Sigmoid colon (tissue), 7 donors: Measurements from ENCODE around the gene PSD4. TPM values are rescaled to one million over a fixed set of nuclear protein-coding genes. Genes with fewer than 3 reads are reported as not detected.

Source experiments
- DNase-seq: peaks from one replicate; pipeline ENCODE4 v3.0.0-alpha.2; 2019
- H3K27ac ChIP-seq, 4 donors: fragments of 200-600 bp; sonication (generic); one replicate each; pipeline ENCODE4 v1.5.1; 2016 to 2019; ENCODE audit warnings: mild to moderate bottlenecking in 1 of 4
- H3K27me3 ChIP-seq, 3 donors: fragments of 200-600 bp; sonication (generic); one replicate each; pipeline ENCODE4 v1.5.1; 2019; ENCODE audit warnings: mild to moderate bottlenecking in 1 of 3
- H3K36me3 ChIP-seq, 4 donors: fragments of 200-600 bp; sonication (generic); one replicate each; pipeline ENCODE4 v1.5.1; 2016 to 2019
- H3K4me1 ChIP-seq, 4 donors: fragments of 200-600 bp; sonication (generic); one replicate each; pipeline ENCODE4 v1.5.1; 2017 to 2019
- H3K4me3 ChIP-seq, 4 donors: fragments of 200-600 bp; sonication (generic); one replicate each; pipeline ENCODE4 v1.5.1; 2017 to 2019; ENCODE audit warnings: mild to moderate bottlenecking in 2 of 4, moderate library complexity in 1 of 4
- H3K9me3 ChIP-seq, 4 donors: fragments of 200-600 bp in 3 of 4; sonication (generic) in 3 of 4; one replicate each; pipeline versions ENCODE4 v1.5.1 to v1.6.1; 2013 to 2019
- CTCF ChIP-seq, 4 experiments: fragments of 450-650 bp in 3 of 4; fragments of 200-600 bp in 1 of 4; IDR thresholded peaks; one replicate each; pipeline ENCODE4 v1.5.1; 2016 to 2019; ENCODE audit warnings: antibody characterized with exemption in 4 of 4, mild to moderate bottlenecking in 3 of 4, moderate library complexity in 2 of 4
- EP300 ChIP-seq, 4 donors: sonication (generic); formaldehyde crosslinking; IDR thresholded peaks; one replicate each; pipeline ENCODE4 v1.6.1; 2017; ENCODE audit warnings: antibody characterized with exemption in 4 of 4
- POLR2A ChIP-seq, 2 donors: fragments of 450-650 bp; IDR thresholded peaks; one replicate each; pipeline ENCODE4 v1.6.1; 2016; ENCODE audit warnings: antibody characterized with exemption in 2 of 2, mild to moderate bottlenecking in 2 of 2, moderate library complexity in 2 of 2
- POLR2AphosphoS5 ChIP-seq, 4 donors: sonication (generic); formaldehyde crosslinking; IDR thresholded peaks; one replicate each; pipeline ENCODE4 v1.6.1; 2017; ENCODE audit warnings: antibody characterized with exemption in 4 of 4
- WGBS, 2 donors: extraction: QIAGEN DNeasy Blood & Tissue Kit; methylation state at CpG; one replicate each; pipeline ENCODE4 v1.1.7; 2013; 5-methylcytosine and 5-hydroxymethylcytosine counted together
- intact Hi-C: fragments of 100-400 bp; cut with DNase I; formaldehyde crosslinking; loops from one replicate; pipeline ENCODE4 v1.15.1; 2023
- polyA plus RNA-seq, 3 donors: library from polyadenylated mRNA; stranded (reverse); fragments of 200-250 nt; gene quantifications; one replicate each; pipeline ENCODE4 v1.2.3, GENCODE V29; 2013
- total RNA-seq, 4 donors: library from RNA; depleted of rRNA; stranded (reverse); fragments of >200 nt; gene quantifications; one replicate each; pipeline ENCODE4 v1.1.0, GENCODE V29; 2016
- donor health status: healthy with polysubstance abuse.
- donor health status: Bipolar disorder and iron deficiency.
- donor health status: healthy.

The PSD4 gene
- total and polyA plus RNA-seq, 7 donors: 1.4 to 51.6 (median 6.6) TPM

DNA sequence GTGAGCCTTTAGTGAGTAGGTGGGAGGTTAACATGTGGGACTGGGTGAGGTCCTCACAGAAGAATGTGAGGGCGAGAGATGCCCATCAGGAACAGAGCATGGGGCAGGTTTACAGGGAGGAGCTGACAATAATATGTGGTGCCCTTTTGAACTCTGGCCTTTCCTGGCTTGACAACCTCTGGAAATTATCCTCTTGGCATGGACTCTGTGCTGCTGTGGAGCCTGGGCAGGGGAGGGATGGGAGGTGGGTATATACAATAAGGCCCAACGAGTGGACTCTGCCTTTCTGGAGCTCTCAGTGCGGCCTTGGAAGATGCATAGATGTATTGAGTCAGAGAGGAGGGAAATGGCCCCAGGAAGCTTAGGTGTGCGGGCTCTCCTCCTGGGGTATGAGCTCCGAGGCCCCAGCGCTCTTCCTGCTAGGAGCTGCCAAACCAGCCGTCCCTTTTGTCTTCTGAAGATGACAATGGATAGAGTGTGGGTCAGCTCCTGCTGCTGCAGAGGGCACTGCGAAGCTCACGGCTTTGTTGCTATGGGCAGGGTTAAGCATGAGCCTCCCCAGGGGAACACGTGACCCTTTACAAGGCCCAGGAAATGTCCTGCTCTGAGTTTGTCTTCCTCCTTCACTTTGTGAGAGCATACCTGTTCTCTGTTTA, 8.7 kb upstream of the PSD4 start:
- WGBS, 2 donors: 50 to 80% methylated on average over 10 of the region's 10 CpGs
- Histone ChIP-seq H3K36me3 (no peaks in the 10 kb centered on the region), H3K9me3 (no peaks in the 10 kb centered on the region), H3K4me1 (no peaks in the 10 kb centered on the region), H3K27me3 (no peaks in the 10 kb centered on the region), H3K4me3 (no peak overlapping the region), H3K27ac (no peak overlapping the region)
- DNase-seq: no peak
- intact Hi-C loops: no loop called here
- TF ChIP-seq POLR2AphosphoS5 (IDR thresholded peaks at IDR 0.05) (no peak), POLR2A (IDR thresholded peaks at IDR 0.05) (no peak)

DNA sequence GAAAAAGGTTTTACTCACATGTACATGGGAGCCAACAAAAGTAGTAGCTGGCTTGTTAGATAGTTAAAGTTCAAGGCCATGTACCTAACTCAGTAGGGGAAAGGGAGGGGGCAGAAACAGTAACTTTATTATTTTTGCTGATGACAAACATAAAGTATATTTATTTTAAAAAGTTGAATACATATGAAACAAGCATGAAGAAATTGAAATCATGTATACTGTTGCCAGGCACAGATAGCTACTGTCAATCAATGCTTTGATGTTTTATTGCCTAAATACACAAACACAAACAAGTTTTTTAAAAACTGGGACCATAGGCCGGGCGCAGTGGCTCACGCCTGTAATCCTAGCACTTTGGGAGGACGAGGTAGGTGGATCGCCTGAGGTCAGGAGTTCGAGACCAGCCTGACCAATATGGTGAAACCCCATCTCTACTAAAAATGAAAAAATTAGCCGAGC, 7.6 kb upstream of the PSD4 start:
- DNase-seq: no peak
- no peak overlapping the region for H3K4me3 ChIP-seq
- intact Hi-C loops: no loop called here
- WGBS, 2 donors: 92 to 96% methylated on average over 7 of the region's 7 CpGs
- H3K36me3 ChIP-seq: no peaks in the 10 kb centered on the region
- no peak overlapping the region for H3K27ac ChIP-seq
- TF ChIP-seq POLR2A (IDR thresholded peaks at IDR 0.05) (no peak), POLR2AphosphoS5 (IDR thresholded peaks at IDR 0.05) (no peak), CTCF (IDR thresholded peaks at IDR 0.05) (no peak), EP300 (IDR thresholded peaks at IDR 0.05) (no peak)
- H3K4me1 ChIP-seq: no peaks in the 10 kb centered on the region
- H3K27me3 ChIP-seq: no peaks in the 10 kb centered on the region
- H3K9me3 ChIP-seq: no peaks in the 10 kb centered on the region

DNA sequence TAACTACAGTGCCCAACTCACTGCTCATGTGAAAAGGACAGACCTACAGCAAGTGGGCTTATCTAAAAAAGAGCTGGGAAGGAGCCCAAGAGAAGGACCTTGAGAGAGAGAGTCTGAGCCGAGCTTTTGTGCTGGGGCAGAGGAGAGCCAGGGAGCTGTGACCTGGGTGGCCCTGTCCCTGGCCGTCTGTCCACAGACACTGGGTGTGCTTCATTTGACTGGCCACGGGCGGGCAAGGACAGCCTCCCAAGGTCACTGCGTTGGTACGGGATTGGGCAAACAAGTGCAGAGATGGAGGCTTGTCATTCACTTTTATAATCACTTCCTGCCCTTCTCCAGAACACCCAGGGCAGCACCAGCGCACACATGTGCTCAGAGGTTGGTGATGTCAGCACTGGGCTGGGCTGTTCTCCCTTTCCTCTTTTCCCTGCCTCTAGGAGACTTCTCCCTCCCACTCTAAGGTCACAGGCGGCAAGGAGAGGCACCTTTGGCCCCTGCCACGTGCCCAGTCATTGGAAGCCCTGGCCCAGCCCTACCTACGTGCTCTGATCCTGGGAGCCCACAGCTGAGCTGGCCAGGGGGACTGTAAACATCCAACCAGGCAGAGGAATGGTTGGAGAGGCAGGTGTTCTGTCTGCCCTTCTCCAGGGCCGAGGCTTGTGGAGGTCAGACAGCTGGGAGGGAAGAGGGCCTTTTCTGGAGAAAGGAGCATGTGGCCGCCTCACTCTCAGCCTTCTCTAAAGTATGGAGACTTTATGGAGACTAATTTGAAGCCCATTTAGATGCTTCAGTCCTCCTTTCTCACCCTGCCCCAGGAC, 6.4 kb upstream of the PSD4 start:
- Histone ChIP-seq H3K4me3 (no peak overlapping the region), H3K9me3 (no peaks in the 10 kb centered on the region), H3K27ac (no peak overlapping the region), H3K4me1 (no peaks in the 10 kb centered on the region), H3K36me3 (no peaks in the 10 kb centered on the region), H3K27me3 (no peaks in the 10 kb centered on the region)
- 22 to 57% methylated on average over 12 of the region's 12 CpGs for WGBS, 2 donors
- DNase-seq: no peak
- intact Hi-C loops: no loop called here
- TF ChIP-seq POLR2AphosphoS5 (IDR thresholded peaks at IDR 0.05) (no peak), CTCF (IDR thresholded peaks at IDR 0.05) (no peak), POLR2A (IDR thresholded peaks at IDR 0.05) (no peak), EP300 (IDR thresholded peaks at IDR 0.05) (no peak)

DNA sequence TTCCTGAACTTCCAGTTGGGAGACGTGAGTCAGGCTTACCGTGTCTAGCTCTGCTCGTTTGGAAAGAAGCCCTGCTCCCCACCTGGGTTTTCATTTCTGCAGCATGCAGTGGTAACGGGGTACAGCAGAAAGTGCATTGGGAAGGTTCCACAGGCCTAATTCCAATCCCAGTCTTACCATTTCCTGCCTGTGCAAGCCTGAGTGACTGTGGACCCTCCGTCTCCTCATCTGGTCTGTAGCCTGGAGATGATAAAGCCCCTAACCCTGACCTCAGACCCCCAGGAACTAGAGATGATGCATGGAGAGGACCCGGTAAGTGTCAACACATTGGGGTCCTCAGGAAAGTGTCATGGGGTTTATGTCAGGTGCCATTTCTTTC, 5.8 kb upstream of the PSD4 start:
- intact Hi-C loops: no loop called here
- Histone ChIP-seq H3K9me3 (no peaks in the 10 kb centered on the region), H3K27me3 (no peaks in the 10 kb centered on the region), H3K27ac (no peak overlapping the region), H3K36me3 (no peaks in the 10 kb centered on the region), H3K4me1 (no peaks in the 10 kb centered on the region), H3K4me3 (no peak overlapping the region)
- 91 to 93% methylated on average over 6 of the region's 6 CpGs for WGBS, 2 donors
- DNase-seq: no peak
- TF ChIP-seq POLR2AphosphoS5 (IDR thresholded peaks at IDR 0.05) (no peak), EP300 (IDR thresholded peaks at IDR 0.05) (no peak), POLR2A (IDR thresholded peaks at IDR 0.05) (no peak), CTCF (IDR thresholded peaks at IDR 0.05) (no peak)

- Histone ChIP-seq H3K9me3 (no peaks in the 10 kb centered on the region), H3K4me1 (no peaks in the 10 kb centered on the region), H3K27ac (no peak overlapping the region), H3K36me3 (no peaks in the 10 kb centered on the region), H3K4me3 (no peak overlapping the region), H3K27me3 (no peaks in the 10 kb centered on the region)
- WGBS, 2 donors: 81 to 93% methylated on average over 8 of the region's 8 CpGs
- intact Hi-C loops: no loop called here
- TF ChIP-seq POLR2AphosphoS5 (IDR thresholded peaks at IDR 0.05) (no peak), CTCF (IDR thresholded peaks at IDR 0.05) (no peak), EP300 (IDR thresholded peaks at IDR 0.05) (no peak), POLR2A (IDR thresholded peaks at IDR 0.05) (no peak)
- no peak for DNase-seq
These were observed 4.7 kb upstream of the PSD4 start for GRCh38 chr2:113169002-113169530.
